HCT116 (cell line): ENCODE data around the gene PIGQ. TPM values are rescaled to one million over a fixed set of nuclear protein-coding genes. Genes with fewer than 3 reads are reported as not detected.
A peak's percentile ranks its signal among the peaks of the same experiment; 100 is the strongest.

Experiments used
- ATAC-seq: fragments of 200-7000 bp; cut with Tn5 transposase; 2 replicates; pipeline ENCODE4 v1.9.1; 2020; ENCODE audit warnings: mild to moderate bottlenecking, moderate library complexity
- BruUV-seq: library from RNA; stranded (reverse); fragments of 400-500 nt; replicated peaks from 2 replicates; lab custom pipeline; 2021; lab: Mats Ljungman, UMichigan
- CTCF ChIA-PET: fragments of 300-600 bp; sonication (Branson Sonifier 250); formaldehyde crosslinking; loops from one replicate; lab custom pipeline; 2021; ENCODE audit warnings: antibody characterized with exemption; lab: Charles Lee
- POLR2A ChIA-PET: fragments of 300-600, 350-600 bp; sonication (Branson Sonifier 250); formaldehyde crosslinking; loops from one replicate; lab custom pipeline; 2021; ENCODE audit warnings: antibody characterized with exemption; lab: Charles Lee
- RAD21 ChIA-PET, 2 experiments: fragments of 300-600 bp; sonication (Branson Sonifier 250); formaldehyde crosslinking; loops; one replicate each; lab custom pipeline; 2023; ENCODE audit warnings: low total read pairs in 2 of 2; ENCODE audit not compliant: uncharacterized antibody in 2 of 2, unreplicated experiment in 2 of 2, low non-redundant PET in 1 of 2; lab: Charles Lee
- DNase-seq: peaks from one replicate; pipeline ENCODE4 v3.0.0-alpha.2; 2010; ENCODE audit warnings: low read depth, low spot score
- H2AFZ ChIP-seq: fragments of 200-600 bp; shearing (Covaris generic), sonication (generic); 2 replicates; pipeline ENCODE4 v1.6.1; 2017; ENCODE audit warnings: low read depth, mixed run types, mixed read lengths, antibody characterized with exemption, low read length; ENCODE audit not compliant: poor library complexity, severe bottlenecking
- H3K27ac ChIP-seq: 2 replicates; pipeline ENCODE4 v1.5.1; 2012; ENCODE audit warnings: low read depth, low read length
- H3K27me3 ChIP-seq: fragments of 200-600 bp; sonication (generic); 2 replicates; pipeline ENCODE4 v1.6.1; 2016; ENCODE audit warnings: mixed run types, low read length, mixed read lengths; ENCODE audit not compliant: insufficient read depth
- H3K36me3 ChIP-seq, 2 experiments: fragments of 200-500 bp in 1 of 2; fragments of 200-600 bp in 1 of 2; sonication (Bioruptor generic) in 1 of 2; sonication (generic) in 1 of 2; 2 replicates each; pipeline versions ENCODE4 v1.5.1 to v1.6.1; 2014 to 2016; ENCODE audit warnings: low read length in 2 of 2, inconsistent platforms in 1 of 2, mixed read lengths in 1 of 2, mixed run types in 1 of 2; ENCODE audit not compliant: insufficient read depth in 2 of 2, control insufficient read depth in 1 of 2
- H3K4me1 ChIP-seq, 2 experiments: fragments of 200-600 bp in 1 of 2; sonication (generic) in 1 of 2; 2 replicates each; pipeline versions ENCODE4 v1.5.1 to v1.6.1; 2012 to 2017; ENCODE audit warnings: low read length in 2 of 2, inconsistent platforms in 1 of 2, mild to moderate bottlenecking in 1 of 2, mixed read lengths in 1 of 2, mixed run types in 1 of 2, moderate library complexity in 1 of 2; ENCODE audit not compliant: insufficient read depth in 2 of 2, control insufficient read depth in 1 of 2
- H3K4me2 ChIP-seq: fragments of 200-600 bp; sonication (generic); 2 replicates; pipeline ENCODE4 v1.6.1; 2017; ENCODE audit warnings: mixed run types, low read length, mixed read lengths
- H3K4me3 ChIP-seq, 2 experiments: fragments of 200-600 bp in 1 of 2; sonication (generic) in 1 of 2; replicated peaks in 1 of 2; 2 replicates each; pipeline ENCODE4 v1.5.1; 2011 to 2016; ENCODE audit warnings: low read length in 2 of 2, control low read depth in 1 of 2, low read depth in 1 of 2, mild to moderate bottlenecking in 1 of 2, mixed read lengths in 1 of 2, mixed run types in 1 of 2
- H3K79me2 ChIP-seq: fragments of 200-600 bp; sonication (generic); 2 replicates; pipeline ENCODE4 v1.6.1; 2017; ENCODE audit warnings: mild to moderate bottlenecking, mixed run types, low read length, moderate library complexity, mixed read lengths; ENCODE audit not compliant: insufficient read depth
- H3K9ac ChIP-seq: fragments of 200-600 bp; sonication (generic); 2 replicates; pipeline ENCODE4 v1.6.1; 2016; ENCODE audit warnings: low read length, mixed read lengths
- H3K9me2 ChIP-seq: fragments of 200-600 bp; sonication (generic), shearing (Covaris generic); 2 replicates; pipeline ENCODE4 v1.6.1; 2017; ENCODE audit warnings: mixed run types, mild to moderate bottlenecking, moderate library complexity; ENCODE audit not compliant: insufficient read depth
- H3K9me3 ChIP-seq, 2 experiments: fragments of 200-500 bp in 1 of 2; fragments of 200-600 bp in 1 of 2; sonication (Bioruptor generic) in 1 of 2; sonication (generic) in 1 of 2; 2 replicates each; pipeline ENCODE4 v1.6.1; 2014 to 2017; ENCODE audit warnings: low read length in 2 of 2, mixed read lengths in 2 of 2, inconsistent platforms in 1 of 2, low read depth in 1 of 2, mild to moderate bottlenecking in 1 of 2, mixed run types in 1 of 2, moderate library complexity in 1 of 2; ENCODE audit not compliant: control insufficient read depth in 1 of 2, insufficient read depth in 1 of 2
- H4K20me1 ChIP-seq: fragments of 200-600 bp; sonication (generic), shearing (Covaris generic); 2 replicates; pipeline ENCODE4 v1.6.1; 2017; ENCODE audit warnings: mixed run types, mild to moderate bottlenecking, moderate library complexity; ENCODE audit not compliant: insufficient read depth
- CBX3 ChIP-seq: IDR thresholded peaks from 2 replicates; pipeline ENCODE4 v1.6.1; 2012; ENCODE audit warnings: low read depth
- CTCF ChIP-seq, 3 experiments: fragments of 200-600 bp in 1 of 3; sonication (generic) in 1 of 3; IDR thresholded peaks in 2 of 3; conservative IDR thresholded peaks in 1 of 3; 2 replicates each; pipeline ENCODE4 v1.5.1; 2012 to 2017; ENCODE audit warnings: low read depth in 2 of 3, low read length in 2 of 3, antibody characterized with exemption in 1 of 3, borderline replicate concordance in 1 of 3, control low read depth in 1 of 3, mild to moderate bottlenecking in 1 of 3, mixed read lengths in 1 of 3, mixed run types in 1 of 3, moderate library complexity in 1 of 3; ENCODE audit not compliant: insufficient read depth in 1 of 3
- ELF1 ChIP-seq: IDR thresholded peaks from 2 replicates; pipeline ENCODE4 v1.6.1; 2012; ENCODE audit warnings: low read depth, borderline replicate concordance
- FOSL1 ChIP-seq: IDR thresholded peaks from 2 replicates; pipeline ENCODE4 v1.6.1; 2012; ENCODE audit warnings: low read depth
- JUND ChIP-seq: IDR thresholded peaks from 2 replicates; pipeline ENCODE4 v1.6.1; 2012
- MAX ChIP-seq: IDR thresholded peaks from 2 replicates; pipeline ENCODE4 v1.6.1; 2012
- POLR2A ChIP-seq: IDR thresholded peaks from 2 replicates; pipeline ENCODE4 v1.7.0; 2011; ENCODE audit warnings: borderline replicate concordance; ENCODE audit not compliant: insufficient read depth, insufficient read length; ENCODE audit errors: extremely low read depth
- RAD21 ChIP-seq: IDR thresholded peaks from 2 replicates; pipeline ENCODE4 v1.6.1; 2012; ENCODE audit warnings: low read depth, mild to moderate bottlenecking
- SP1 ChIP-seq: IDR thresholded peaks from 2 replicates; pipeline ENCODE4 v1.6.1; 2012; ENCODE audit warnings: low read depth
- SRF ChIP-seq: IDR thresholded peaks from 2 replicates; pipeline ENCODE4 v1.6.1; 2012; ENCODE audit warnings: low read depth
- TCF7L2 ChIP-seq: IDR thresholded peaks from 2 replicates; pipeline ENCODE4 v1.7.0; 2011; ENCODE audit warnings: borderline replicate concordance, inconsistent platforms; ENCODE audit not compliant: insufficient read depth, insufficient read length; ENCODE audit errors: extremely low read depth
- intact Hi-C: fragments of 100-400 bp; cut with micrococcal nuclease; formaldehyde crosslinking; loops from 2 replicates; pipeline ENCODE4 v1.10.0; 2022
- total RNA-seq: library from RNA; stranded (reverse); gene quantifications from one replicate; pipeline ENCODE4 v1.2.1, GENCODE V29; 2021; ENCODE audit not compliant: unreplicated experiment

PIGQ gene
- total RNA-seq, 1 experiment from 2014 or later: 21.0 TPM

GRCh38 chr16:525520-526180 is 44.1 kb upstream of the PIGQ start:
- H3K9me2 ChIP-seq: no peaks in the 10 kb centered on the region
- H3K9me3 ChIP-seq: no peaks in the 10 kb centered on the region
- POLR2A ChIA-PET: no interaction called here
- RAD21 ChIA-PET: no interaction called here
- peak; percentile 57 for DNase-seq
- H3K4me3 ChIP-seq: peak overlapping the region; percentile 67 to 69
- peaks cover 39% of the 10 kb centered on the region for H3K79me2 ChIP-seq
- peaks cover 0 to 6% of the 10 kb centered on the region in 2 experiments; a peak in 1 of 4 replicates for H3K36me3 ChIP-seq
- peak overlapping the region; percentile 81 for H3K4me2 ChIP-seq
- ATAC-seq: peak; percentile 49
- H4K20me1 ChIP-seq: no peaks in the 10 kb centered on the region
- intact Hi-C loops: no loop called here
- H3K27me3 ChIP-seq: no peaks in the 10 kb centered on the region
- TF ChIP-seq SP1 (peak; percentile 39), SRF (no peak), ELF1 (no peak), FOSL1 (peak; percentile 55), RAD21 (0 out of 2 replicates have a peak, but pooled peaks have one; percentile 15), MAX (peak; percentile 67), TCF7L2 (peak; percentile 9), POLR2A (no peak), CBX3 (peak; percentile 35; the same call in 1 of the 2 replicates), JUND (peak; percentile 59; the same call in 1 of the 2 replicates), CTCF (IDR thresholded peaks at IDR 0.05 in 2 of 3, conservative IDR thresholded peaks at IDR 0.05 in 1 of 3; ENCODE audit: borderline replicate concordance in 1 of 3, insufficient read depth in 1 of 3, low read depth in 2 of 3, low read length in 2 of 3) (no peak)
- TF ChIP-seq, all 23 proteins: peak for 7
- CTCF ChIA-PET: no interaction called here
- Histone ChIP-seq H2AFZ (no peak overlapping the region), H3K9ac (peak overlapping the region; percentile 90), H3K4me1 (peaks cover 14 to 32% of the 10 kb centered on the region in 2 experiments), H3K27ac (peak overlapping the region; percentile 91)
- no TSS peak for BruUV-seq
